ENCODE results near the gene PIK3CA. TPM values are rescaled to one million over a fixed set of nuclear protein-coding genes. Genes with fewer than 3 reads are reported as not detected.

PIK3CA gene
- polyA plus RNA-seq, 1 donor: 19.9 TPM

GRCh38 chr3:179289295-179289694, 141.1 kb downstream of the PIK3CA start:
- H3K36me3 ChIP-seq (ENCODE audit: control insufficient read depth, insufficient read depth, low read length): no peaks in the 10 kb centered on the region
- no peak for DNase-seq
- H3K9me3 ChIP-seq (ENCODE audit: control insufficient read depth, low read depth, low read length): no peaks in the 10 kb centered on the region
- no peak overlapping the region for H3K27ac ChIP-seq (ENCODE audit: low read length)
- no peaks in the 10 kb centered on the region for H3K4me1 ChIP-seq (ENCODE audit: control insufficient read depth, insufficient read depth, low read length)
- H3K27me3 ChIP-seq (ENCODE audit: control insufficient read depth, insufficient read depth, low read length): no peaks in the 10 kb centered on the region
- no peak overlapping the region for H3K4me3 ChIP-seq (ENCODE audit: low read length)
- WGBS (ENCODE audit: insufficient coverage, low lambda C conversion rate): 78% methylated on average over 1 of the region's 3 CpGs

Other genes starting within 250 kb of the PIK3CA start
- 5.3 TPM for gene ZMAT3, start 76.5 kb upstream of the PIK3CA start, polyA plus RNA-seq
- gene KCNMB3, start 102.8 kb downstream of the PIK3CA start, polyA plus RNA-seq: 5.0 TPM
- 41.8 TPM for gene ZNF639, start 174.7 kb downstream of the PIK3CA start, polyA plus RNA-seq
- gene MFN1, start 199.4 kb downstream of the PIK3CA start, polyA plus RNA-seq: 38.8 TPM